Hepatocyte (in vitro differentiated cells): ENCODE measurements around the gene AMZ2. TPM values are rescaled to one million over a fixed set of nuclear protein-coding genes. Genes with fewer than 3 reads are reported as not detected.
"Not testable (repeated sequence)": the region's sequence is repeated elsewhere in the genome, so short reads cannot be mapped to it uniquely, and the experiment has no call there.

Experiments used
- DNase-seq: peaks from one replicate; pipeline ENCODE4 v3.0.0-alpha.2; 2016; ENCODE audit warnings: low spot score
- H2AFZ ChIP-seq: fragments of 200-600 bp; sonication (generic); 2 replicates; pipeline ENCODE4 v1.6.0; 2016; ENCODE audit warnings: antibody characterized with exemption, mild to moderate bottlenecking
- H3K27ac ChIP-seq: fragments of 200-600 bp; sonication (generic); 2 replicates; pipeline ENCODE4 v1.5.1; 2016; ENCODE audit warnings: mild to moderate bottlenecking
- H3K27me3 ChIP-seq: fragments of 200-600 bp; sonication (generic); 2 replicates; pipeline ENCODE4 v1.6.1; 2016
- H3K36me3 ChIP-seq: fragments of 200-600 bp; sonication (generic); replicated peaks from 2 replicates; pipeline ENCODE4 v1.5.1; 2016; ENCODE audit warnings: low read depth; ENCODE audit not compliant: insufficient read depth
- H3K4me1 ChIP-seq: fragments of 200-600 bp; sonication (generic); 2 replicates; pipeline ENCODE4 v1.5.1; 2016; ENCODE audit warnings: mild to moderate bottlenecking, moderate library complexity; ENCODE audit not compliant: insufficient read depth
- H3K4me2 ChIP-seq: fragments of 200-600 bp; sonication (generic); 2 replicates; pipeline ENCODE4 v1.6.0; 2016
- H3K4me3 ChIP-seq: fragments of 200-600 bp; sonication (generic); 2 replicates; pipeline ENCODE4 v1.5.1; 2016; ENCODE audit warnings: mild to moderate bottlenecking
- H3K79me2 ChIP-seq: fragments of 200-600 bp; sonication (generic); 2 replicates; pipeline ENCODE4 v1.6.0; 2017; ENCODE audit warnings: mild to moderate bottlenecking
- H3K9me2 ChIP-seq: fragments of 200-600 bp; sonication (generic); replicated peaks from 2 replicates; pipeline ENCODE4 v1.6.0; 2017; ENCODE audit warnings: mild to moderate bottlenecking; ENCODE audit not compliant: insufficient read depth
- H3K9me3 ChIP-seq: fragments of 200-600 bp; sonication (generic); 2 replicates; pipeline ENCODE4 v1.5.1; 2016; ENCODE audit warnings: low read depth, mild to moderate bottlenecking
- H4K20me1 ChIP-seq: fragments of 200-600 bp; sonication (generic); 2 replicates; pipeline ENCODE4 v1.6.0; 2016; ENCODE audit warnings: mild to moderate bottlenecking; ENCODE audit not compliant: insufficient read depth, poor library complexity, severe bottlenecking
- CTCF ChIP-seq: fragments of 200-600 bp; sonication (generic); IDR thresholded peaks from 2 replicates; pipeline ENCODE4 v1.5.1; 2016; ENCODE audit warnings: antibody characterized with exemption, mild to moderate bottlenecking; ENCODE audit not compliant: poor library complexity
- EZH2 ChIP-seq: fragments of 200-600 bp; sonication (generic); IDR thresholded peaks from 2 replicates; pipeline ENCODE4 v1.6.1; 2016; ENCODE audit warnings: antibody characterized with exemption, mild to moderate bottlenecking, borderline replicate concordance
- EZH2phosphoT487 ChIP-seq: fragments of 200-600 bp; sonication (generic); IDR thresholded peaks from one replicate; pipeline ENCODE4 v1.6.1; 2018; ENCODE audit warnings: antibody characterized with exemption, mild to moderate bottlenecking, low read depth, moderate library complexity; ENCODE audit not compliant: unreplicated experiment, severe bottlenecking
- WGBS: methylation state at CpG from one replicate; pipeline ENCODE4 v1.1.6; 2016; ENCODE audit warnings: low lambda C conversion rate; ENCODE audit errors: missing lambda C conversion rate; 5-methylcytosine and 5-hydroxymethylcytosine counted together
- polyA plus RNA-seq: library from polyadenylated mRNA; unstranded; fragments of >200 nt; fragmentation: Nextera tagmentation; extraction: Ambion mirVana; gene quantifications from 2 replicates; pipeline ENCODE4 v1.2.1, GENCODE V29; 2016
- total RNA-seq: library from RNA; depleted of rRNA; stranded (reverse); fragments of >200 nt; gene quantifications from 2 replicates; pipeline ENCODE4 v1.2.3, GENCODE V29; 2014

Gene AMZ2
- total and polyA plus RNA-seq, 2 experiments from 2014 or later = 51.6 to 58.8 TPM

DNA sequence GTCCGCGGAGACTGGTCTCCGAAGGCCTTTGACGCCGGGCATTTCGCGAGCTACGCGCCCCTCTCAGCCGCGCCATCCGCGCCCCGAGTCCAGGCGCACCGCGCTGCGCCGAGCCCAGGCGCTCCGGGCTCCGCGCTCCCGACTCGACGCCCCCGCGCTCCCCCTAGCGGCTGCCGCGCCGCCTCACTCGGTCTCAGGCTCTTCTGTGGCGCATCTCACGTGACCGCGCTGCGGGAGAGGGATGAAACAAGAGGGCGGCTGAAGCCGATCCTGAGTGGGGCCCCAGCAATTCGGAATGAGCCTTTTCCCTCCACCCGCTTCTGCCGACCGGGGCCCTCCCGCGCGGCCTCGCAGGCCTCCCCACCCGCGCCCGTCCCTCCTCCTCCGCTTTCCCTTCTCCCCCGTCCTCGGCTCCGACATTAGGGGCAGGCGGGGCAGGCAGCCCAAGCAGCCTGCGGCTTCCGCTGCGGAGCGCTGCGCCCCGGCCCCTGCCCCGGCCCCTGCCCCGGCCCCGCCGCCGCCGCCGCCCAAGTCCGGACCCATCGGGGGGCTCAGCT lies 42.5 kb upstream of the AMZ2 start:
- Histone ChIP-seq H2AFZ (peak overlapping the region; percentile 96), H3K4me2 (peak overlapping the region; percentile 100), H3K4me3 (peak overlapping the region; percentile 87), H3K9me3 (no peaks in the 10 kb centered on the region), H3K9me2 (no peaks in the 10 kb centered on the region), H3K27ac (peak overlapping the region; percentile 94), H3K27me3 (peaks cover 16% of the 10 kb centered on the region), H3K79me2 (peaks cover 3% of the 10 kb centered on the region), H4K20me1 (no peaks in the 10 kb centered on the region), H3K36me3 (no peaks in the 10 kb centered on the region), H3K4me1 (peaks cover 6% of the 10 kb centered on the region)
- 0% methylated on average over 35 of the region's 71 CpGs for WGBS
- no peak for TF ChIP-seq EZH2
- peak; percentile 78 for TF ChIP-seq CTCF
- TF ChIP-seq EZH2phosphoT487 = no peak
- peak; percentile 96 for DNase-seq

GRCh38 chr17:68205808-68206720 lies 41.8 kb upstream of the AMZ2 start:
- Histone ChIP-seq H3K4me3 (peak overlapping the region; percentile 84), H3K9me2 (no peaks in the 10 kb centered on the region), H3K27ac (peak overlapping the region; percentile 94), H4K20me1 (no peaks in the 10 kb centered on the region), H3K4me2 (peak overlapping the region; percentile 100), H3K9me3 (no peaks in the 10 kb centered on the region), H3K27me3 (peaks cover 13% of the 10 kb centered on the region), H3K4me1 (peaks cover 2% of the 10 kb centered on the region), H3K79me2 (peaks cover 3% of the 10 kb centered on the region), H2AFZ (peak overlapping the region; percentile 93), H3K36me3 (no peaks in the 10 kb centered on the region)
- 1% methylated on average over 34 of the region's 50 CpGs for WGBS
- no peak for TF ChIP-seq EZH2phosphoT487
- no peak for TF ChIP-seq CTCF
- no peak for TF ChIP-seq EZH2
- DNase-seq = no peak

DNA sequence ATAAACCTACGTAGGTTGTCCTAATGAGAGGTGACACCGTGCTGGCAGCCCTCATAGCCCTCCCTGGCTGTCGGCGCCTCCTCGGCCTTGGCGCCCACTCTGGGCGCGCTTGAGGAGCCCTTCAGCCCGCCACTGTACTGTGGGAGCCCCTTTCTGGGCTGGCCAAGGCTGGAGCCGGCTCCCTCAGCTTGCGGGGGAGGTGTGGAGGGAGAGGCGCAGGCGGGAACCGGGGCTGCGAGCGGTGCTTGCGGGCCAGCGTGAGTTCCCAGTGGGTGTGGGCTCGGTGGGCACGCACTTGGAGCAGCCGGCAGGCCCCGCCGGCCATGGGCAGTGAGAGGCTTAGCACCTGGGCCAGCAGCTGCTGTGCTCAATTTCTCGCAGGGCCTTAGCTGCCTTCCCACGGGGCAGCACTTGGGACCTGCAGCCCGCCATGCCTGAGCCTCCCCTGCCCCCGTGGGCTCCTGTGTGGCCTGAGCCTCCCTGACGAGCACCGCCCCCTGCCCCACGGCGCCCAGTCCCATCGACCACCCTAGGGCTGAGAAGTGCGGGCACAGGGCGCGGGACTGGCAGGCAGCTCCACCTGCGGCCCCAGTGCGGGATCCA lies 40.1 kb upstream of the AMZ2 start:
- peaks cover 3% of the 10 kb centered on the region for H3K79me2 ChIP-seq
- no peak overlapping the region for H3K27ac ChIP-seq
- peaks cover 2% of the 10 kb centered on the region for H3K4me1 ChIP-seq
- no peak overlapping the region for H2AFZ ChIP-seq
- no peak for DNase-seq
- H3K4me3 ChIP-seq = no peak overlapping the region
- 95% methylated on average over 30 of the region's 37 CpGs for WGBS
- peaks cover 3% of the 10 kb centered on the region for H3K27me3 ChIP-seq
- no peaks in the 10 kb centered on the region for H3K9me3 ChIP-seq
- H3K9me2 ChIP-seq = no peaks in the 10 kb centered on the region
- no peak for TF ChIP-seq CTCF
- TF ChIP-seq EZH2phosphoT487 = no peak
- no peak for TF ChIP-seq EZH2
- H3K4me2 ChIP-seq = peak overlapping the region; percentile 100
- no peaks in the 10 kb centered on the region for H3K36me3 ChIP-seq
- H4K20me1 ChIP-seq = no peaks in the 10 kb centered on the region

DNA sequence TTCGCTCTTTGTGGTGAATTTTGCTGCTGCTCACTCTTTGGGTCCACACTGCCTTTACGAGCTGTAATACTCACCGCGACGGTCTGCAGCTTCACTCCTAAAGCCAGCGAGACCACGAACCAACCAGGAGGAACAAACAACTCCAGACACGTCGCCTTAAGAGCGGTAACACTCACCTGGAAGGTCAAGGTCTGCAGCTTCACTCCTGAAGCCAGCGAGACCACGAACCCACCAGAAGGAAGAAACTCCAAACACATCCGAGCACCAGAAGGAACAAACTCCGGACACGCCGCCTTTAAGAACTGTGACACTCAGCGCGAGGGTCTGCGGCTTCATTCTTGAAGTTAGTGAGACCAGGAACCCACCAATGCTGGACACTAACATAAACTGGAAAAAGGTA lies 39.2 kb upstream of the AMZ2 start:
- H2AFZ ChIP-seq, H3K4me2 ChIP-seq, H3K9me2 ChIP-seq, H4K20me1 ChIP-seq, H3K79me2 ChIP-seq, H3K36me3 ChIP-seq, H3K4me3 ChIP-seq, DNase-seq, H3K27me3 ChIP-seq, H3K27ac ChIP-seq, H3K9me3 ChIP-seq, H3K4me1 ChIP-seq: not testable (repeated sequence)
- WGBS = 94% methylated on average over 19 of the region's 19 CpGs

DNA sequence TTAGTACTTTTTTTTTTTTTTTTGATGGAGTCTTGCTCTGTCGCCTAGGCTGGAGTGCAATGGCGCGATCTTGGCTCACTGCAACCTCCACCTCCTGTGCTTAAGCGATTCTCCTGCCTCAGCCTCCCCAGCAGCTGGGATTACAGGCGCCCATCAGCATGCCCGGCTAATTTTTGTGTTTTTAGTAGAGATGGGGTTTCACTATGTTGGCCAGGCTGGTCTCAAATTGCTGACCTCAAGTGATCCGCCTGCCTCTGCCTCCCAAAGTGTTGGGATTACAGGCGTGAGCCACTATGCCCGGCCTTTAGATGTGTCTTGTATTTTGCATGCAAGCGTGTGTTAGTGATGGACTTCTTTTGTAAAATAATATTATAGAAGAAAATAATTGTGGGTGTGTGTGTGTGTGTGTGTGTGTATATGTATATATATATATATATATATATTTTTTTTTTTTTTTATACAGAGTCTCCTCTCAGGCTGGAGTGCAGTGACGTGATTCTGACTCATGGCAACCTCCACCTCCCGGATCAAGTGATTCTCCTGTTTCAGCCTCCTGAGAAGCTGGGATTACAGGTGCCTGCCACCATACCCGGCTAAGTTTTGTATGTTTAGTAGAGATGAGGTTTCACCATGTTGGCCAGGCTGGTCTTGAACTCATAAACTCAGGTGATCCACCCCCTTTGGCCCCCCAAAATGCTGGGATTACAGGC lies 38.5 kb upstream of the AMZ2 start:
- not testable (repeated sequence) for H3K36me3 ChIP-seq, H3K79me2 ChIP-seq, H3K4me3 ChIP-seq, H3K27me3 ChIP-seq, H3K4me1 ChIP-seq, H3K27ac ChIP-seq, H3K4me2 ChIP-seq, DNase-seq, H2AFZ ChIP-seq, H3K9me3 ChIP-seq, H4K20me1 ChIP-seq, H3K9me2 ChIP-seq
- WGBS = 96% methylated on average over 11 of the region's 13 CpGs
